PFSK-1 (cell line): ENCODE data around the gene NOTO.

ENCODE experiments used
- FOXP2 ChIP-seq: optimal IDR thresholded peaks from 2 replicates; pipeline ENCODE3; 2011; ENCODE audit warnings: borderline replicate concordance, control low read depth, inconsistent platforms; ENCODE audit not compliant: insufficient read depth; ENCODE audit errors: extremely low read length, extremely low read depth
- POLR2AphosphoS5 ChIP-seq: IDR thresholded peaks from 2 replicates; pipeline ENCODE4 v1.6.1; 2012; ENCODE audit warnings: low read depth, mild to moderate bottlenecking, control low read depth, low read length, moderate library complexity
- SIN3A ChIP-seq: IDR thresholded peaks from 2 replicates; pipeline ENCODE4 v1.6.1; 2012; ENCODE audit warnings: mild to moderate bottlenecking, low read length, moderate library complexity, borderline replicate concordance; ENCODE audit not compliant: insufficient read depth
- TAF1 ChIP-seq: IDR thresholded peaks from 2 replicates; pipeline ENCODE4 v1.6.1; 2012; ENCODE audit warnings: low read length, control low read depth, borderline replicate concordance; ENCODE audit not compliant: insufficient read depth
- TF ChIP-seq, protein P1 (sequence below), 2 experiments: IDR thresholded peaks; 2 replicates each; pipeline versions ENCODE4 v1.6.1 to v1.8.0; 2011 to 2012; ENCODE audit warnings: low read depth in 2 of 2, low read length in 2 of 2, control low read depth in 1 of 2, inconsistent platforms in 1 of 2, mild to moderate bottlenecking in 1 of 2, moderate library complexity in 1 of 2; ENCODE audit not compliant: insufficient read depth in 1 of 2

NOTO gene

DNA sequence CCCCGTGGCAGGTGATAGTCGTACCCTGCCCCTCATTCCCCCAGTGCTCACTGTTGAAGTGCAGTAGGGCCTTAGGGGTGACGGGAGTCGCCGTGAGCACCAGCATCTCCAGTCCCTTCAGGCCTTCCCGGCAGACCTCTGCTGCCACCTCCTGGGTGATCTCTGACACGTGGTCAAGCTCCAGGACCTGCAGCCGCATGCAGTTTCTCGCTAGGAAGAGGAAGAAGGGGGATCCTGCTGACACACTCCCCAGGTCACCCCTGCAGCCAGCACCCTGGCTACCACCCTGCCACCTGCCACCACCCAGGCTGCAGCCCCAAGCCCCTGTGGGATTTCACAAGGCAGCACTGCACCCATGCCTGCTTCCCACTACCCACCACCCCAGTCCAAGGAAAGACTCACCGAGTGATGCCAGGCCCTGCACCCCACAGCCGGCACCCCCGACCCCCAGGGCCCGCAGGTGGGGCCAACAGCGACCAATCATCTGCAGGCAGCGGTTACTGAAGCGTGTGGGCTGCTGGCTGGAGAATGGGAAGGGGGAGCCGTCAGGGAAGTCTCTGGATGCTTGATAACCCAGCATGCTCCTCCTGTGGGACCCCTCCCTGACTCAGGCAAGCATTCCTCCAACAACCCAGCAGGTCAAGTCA lies 58.1 kb downstream of the NOTO start:
- TF ChIP-seq, protein P1, sequence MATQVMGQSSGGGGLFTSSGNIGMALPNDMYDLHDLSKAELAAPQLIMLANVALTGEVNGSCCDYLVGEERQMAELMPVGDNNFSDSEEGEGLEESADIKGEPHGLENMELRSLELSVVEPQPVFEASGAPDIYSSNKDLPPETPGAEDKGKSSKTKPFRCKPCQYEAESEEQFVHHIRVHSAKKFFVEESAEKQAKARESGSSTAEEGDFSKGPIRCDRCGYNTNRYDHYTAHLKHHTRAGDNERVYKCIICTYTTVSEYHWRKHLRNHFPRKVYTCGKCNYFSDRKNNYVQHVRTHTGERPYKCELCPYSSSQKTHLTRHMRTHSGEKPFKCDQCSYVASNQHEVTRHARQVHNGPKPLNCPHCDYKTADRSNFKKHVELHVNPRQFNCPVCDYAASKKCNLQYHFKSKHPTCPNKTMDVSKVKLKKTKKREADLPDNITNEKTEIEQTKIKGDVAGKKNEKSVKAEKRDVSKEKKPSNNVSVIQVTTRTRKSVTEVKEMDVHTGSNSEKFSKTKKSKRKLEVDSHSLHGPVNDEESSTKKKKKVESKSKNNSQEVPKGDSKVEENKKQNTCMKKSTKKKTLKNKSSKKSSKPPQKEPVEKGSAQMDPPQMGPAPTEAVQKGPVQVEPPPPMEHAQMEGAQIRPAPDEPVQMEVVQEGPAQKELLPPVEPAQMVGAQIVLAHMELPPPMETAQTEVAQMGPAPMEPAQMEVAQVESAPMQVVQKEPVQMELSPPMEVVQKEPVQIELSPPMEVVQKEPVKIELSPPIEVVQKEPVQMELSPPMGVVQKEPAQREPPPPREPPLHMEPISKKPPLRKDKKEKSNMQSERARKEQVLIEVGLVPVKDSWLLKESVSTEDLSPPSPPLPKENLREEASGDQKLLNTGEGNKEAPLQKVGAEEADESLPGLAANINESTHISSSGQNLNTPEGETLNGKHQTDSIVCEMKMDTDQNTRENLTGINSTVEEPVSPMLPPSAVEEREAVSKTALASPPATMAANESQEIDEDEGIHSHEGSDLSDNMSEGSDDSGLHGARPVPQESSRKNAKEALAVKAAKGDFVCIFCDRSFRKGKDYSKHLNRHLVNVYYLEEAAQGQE (IDR thresholded peaks at IDR 0.05; ENCODE audit: insufficient read depth in 1 of 2, low read depth in 2 of 2, low read length in 2 of 2), result no peak
- TF ChIP-seq TAF1 (no peak), FOXP2 (no peak), POLR2AphosphoS5 (no peak), SIN3A (no peak)
